ENCODE results near the gene MSL1. TPM values are rescaled to one million over a fixed set of nuclear protein-coding genes. Genes with fewer than 3 reads are reported as not detected.

MSL1 gene
- total RNA-seq, 4 donors from 2014 or later: 42.0 to 87.6 (median 61.7) TPM

DNA sequence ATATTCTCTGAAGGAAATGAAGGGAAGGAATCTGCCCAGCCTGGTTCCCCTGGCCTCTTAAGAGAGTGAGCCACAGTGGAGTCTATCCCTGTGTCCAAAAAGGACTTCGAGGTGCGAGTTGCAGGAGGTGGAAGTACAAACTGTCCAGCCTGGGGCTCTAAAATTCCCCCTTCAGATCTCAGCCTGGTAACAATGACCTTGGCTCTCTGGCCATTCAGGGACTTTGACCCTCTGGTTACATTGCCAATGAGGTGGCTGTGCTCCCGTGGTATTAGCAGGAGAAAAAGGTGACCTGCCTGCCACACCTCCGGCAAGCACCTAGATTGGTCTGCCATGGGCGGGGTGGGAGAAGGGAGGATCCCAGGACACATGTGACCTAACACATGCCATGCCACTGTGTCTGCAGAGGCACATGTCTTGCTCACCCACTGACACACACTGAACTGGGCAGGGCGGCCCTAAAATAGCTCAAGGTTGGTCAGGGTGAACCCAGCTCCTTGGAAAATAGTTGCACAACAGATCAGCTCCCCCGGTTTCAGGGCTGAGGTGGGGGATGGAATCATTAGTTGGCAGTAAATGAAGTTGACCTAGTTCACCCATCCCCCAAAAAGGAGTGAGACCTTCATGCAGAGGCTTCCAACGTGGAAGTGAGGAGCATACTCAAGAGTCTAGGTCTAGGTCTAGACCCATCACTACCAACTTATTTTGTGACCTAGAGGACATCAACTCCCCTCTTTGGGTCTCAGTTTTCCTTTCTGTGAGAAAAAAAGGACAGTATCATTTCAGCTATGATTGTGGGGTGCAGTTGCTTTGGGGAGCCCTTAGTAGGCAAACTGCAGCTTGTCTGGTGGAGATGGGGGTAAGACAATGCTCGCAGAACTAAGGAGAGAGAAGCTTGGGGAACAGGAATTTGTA lies 23.6 kb upstream of the MSL1 start:
- TF ChIP-seq, protein P1, sequence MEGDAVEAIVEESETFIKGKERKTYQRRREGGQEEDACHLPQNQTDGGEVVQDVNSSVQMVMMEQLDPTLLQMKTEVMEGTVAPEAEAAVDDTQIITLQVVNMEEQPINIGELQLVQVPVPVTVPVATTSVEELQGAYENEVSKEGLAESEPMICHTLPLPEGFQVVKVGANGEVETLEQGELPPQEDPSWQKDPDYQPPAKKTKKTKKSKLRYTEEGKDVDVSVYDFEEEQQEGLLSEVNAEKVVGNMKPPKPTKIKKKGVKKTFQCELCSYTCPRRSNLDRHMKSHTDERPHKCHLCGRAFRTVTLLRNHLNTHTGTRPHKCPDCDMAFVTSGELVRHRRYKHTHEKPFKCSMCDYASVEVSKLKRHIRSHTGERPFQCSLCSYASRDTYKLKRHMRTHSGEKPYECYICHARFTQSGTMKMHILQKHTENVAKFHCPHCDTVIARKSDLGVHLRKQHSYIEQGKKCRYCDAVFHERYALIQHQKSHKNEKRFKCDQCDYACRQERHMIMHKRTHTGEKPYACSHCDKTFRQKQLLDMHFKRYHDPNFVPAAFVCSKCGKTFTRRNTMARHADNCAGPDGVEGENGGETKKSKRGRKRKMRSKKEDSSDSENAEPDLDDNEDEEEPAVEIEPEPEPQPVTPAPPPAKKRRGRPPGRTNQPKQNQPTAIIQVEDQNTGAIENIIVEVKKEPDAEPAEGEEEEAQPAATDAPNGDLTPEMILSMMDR (IDR thresholded peaks at IDR 0.05; ENCODE audit: low read depth): no peak

DNA sequence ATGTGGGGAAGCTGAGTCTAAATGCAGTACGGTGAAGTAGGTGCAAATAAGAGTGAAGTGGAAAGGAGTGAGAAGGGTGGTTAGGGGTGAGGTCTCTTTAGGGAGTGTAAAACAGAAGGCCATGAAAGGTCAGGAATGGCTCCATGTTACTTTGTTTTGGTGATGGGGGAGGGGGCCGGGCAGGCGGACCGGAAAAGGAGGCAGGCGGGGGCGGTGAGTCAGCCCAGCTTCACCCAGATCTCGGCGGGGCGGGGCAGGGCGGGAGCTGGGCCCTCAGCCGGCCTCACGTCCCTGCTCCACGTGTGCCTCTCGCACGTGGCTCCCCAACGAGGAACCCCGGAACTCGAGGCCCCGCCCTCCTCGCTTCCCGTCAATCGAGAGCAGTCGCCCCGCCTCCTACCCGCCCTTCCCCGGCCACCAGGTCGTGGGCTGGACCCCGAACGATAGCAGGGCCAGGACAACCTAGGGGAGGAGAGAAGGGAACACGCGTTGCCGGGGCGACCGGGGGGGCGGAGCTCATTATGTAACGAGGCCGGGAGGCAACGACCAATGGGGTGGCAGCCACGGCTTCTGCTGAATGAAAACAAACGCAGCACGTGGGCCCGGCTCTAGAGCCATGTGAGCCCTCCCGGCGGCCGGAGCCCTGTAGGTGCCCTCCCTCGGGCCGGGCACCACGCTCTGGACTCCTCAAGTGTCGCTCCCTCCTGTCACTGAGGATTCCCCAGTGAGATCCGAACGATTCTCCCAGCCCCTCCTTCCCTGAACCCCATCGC lies 22.7 kb upstream of the MSL1 start:
- TF ChIP-seq, protein P1 (IDR thresholded peaks at IDR 0.05; ENCODE audit: low read depth): no peak

DNA sequence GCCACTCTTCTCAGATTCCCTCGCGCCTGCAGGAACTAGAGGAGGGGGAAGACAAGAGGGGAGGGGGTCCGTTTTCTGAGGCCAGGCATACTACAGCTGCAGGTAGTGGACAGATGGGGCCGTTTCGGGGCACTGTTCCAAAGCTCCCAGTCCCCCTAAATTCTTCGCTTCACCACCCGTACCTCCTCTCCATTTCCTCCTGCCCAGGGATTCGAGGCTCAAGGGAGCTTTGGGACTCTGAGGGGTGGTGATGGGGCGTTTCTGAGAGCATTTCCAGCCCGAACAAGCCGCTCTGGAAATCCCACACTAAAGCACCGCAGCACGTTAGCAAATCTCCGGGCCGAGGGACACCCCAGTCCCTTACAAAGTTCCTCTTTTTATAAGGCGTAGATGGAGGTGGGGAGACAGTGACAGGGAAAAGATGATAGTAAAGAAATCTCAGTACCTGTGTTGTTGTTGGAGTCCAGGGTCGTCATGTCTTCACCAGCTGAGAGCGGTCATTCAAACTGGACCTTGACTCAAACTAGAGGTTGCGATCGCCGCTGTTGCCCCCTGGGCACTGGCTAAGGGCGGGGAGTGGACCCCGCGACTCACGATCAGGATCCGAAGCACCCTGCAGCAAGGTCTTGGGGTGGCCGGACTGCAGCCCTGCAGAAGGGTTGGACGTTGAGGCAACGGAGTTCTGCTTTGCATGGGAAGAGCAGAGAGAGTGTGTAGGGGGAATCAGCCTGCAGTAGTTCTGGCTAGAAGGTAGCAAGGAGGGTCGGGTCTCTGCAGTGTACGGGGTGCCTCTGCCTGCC lies 22.0 kb upstream of the MSL1 start:
- TF ChIP-seq, protein P1 (IDR thresholded peaks at IDR 0.05; ENCODE audit: low read depth): no peak

DNA sequence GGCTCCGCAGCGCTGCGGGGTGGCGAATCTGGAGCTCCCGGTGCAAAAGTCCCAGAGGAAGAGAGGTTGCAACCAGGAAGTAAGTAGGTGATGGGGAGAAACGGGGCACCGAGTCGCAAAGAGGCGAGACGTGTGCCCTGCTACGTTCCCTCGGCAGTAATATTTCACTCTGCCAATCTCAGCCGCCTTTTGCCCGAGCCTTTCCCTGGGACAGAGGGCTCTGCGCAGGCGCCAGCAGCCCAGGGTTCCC lies 21.4 kb upstream of the MSL1 start, which contains the start of gene NR1D1:
NR1D1 (minus strand) TSS at position 171 of the 250 bp plus-strand sequence. CDS start 495 bp downstream, outside the sequence.
- TF ChIP-seq, protein P1 (IDR thresholded peaks at IDR 0.05; ENCODE audit: low read depth): no peak

DNA sequence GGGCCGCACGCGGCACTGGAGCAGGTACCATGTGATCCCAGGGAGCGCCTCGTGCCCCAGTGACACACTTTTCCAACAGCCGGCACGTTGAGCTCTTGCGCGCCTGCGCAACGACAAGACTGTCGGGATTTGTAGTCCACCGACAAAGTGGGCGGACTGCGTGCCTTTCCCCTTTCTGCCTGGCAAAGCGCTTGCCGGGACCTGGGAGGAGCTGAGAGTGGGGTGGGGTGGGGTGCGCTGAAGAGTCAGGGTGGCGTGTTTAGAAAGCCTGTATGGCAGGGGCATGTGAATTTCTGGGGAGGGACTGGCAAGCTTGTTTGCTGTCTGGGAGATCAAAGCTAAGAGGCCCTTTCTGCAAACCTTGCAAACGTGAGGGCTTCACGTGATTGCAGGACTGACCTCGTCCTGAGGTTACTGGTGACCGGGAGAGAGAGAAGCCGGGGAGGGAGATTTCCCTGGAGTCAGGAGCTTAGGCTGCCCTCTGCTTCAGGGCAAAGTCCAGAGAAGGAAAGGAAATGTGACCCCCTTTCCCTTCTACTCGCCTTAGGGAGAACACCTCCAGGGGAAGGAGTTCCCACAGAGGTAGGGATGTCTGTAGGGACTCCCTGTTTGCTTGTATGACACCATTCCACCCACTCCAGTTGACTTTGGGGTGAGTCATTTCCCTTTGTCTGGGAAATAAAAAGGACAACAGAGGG lies 21.0 kb upstream of the MSL1 start:
- TF ChIP-seq, protein P1 (IDR thresholded peaks at IDR 0.05; ENCODE audit: low read depth): no peak

DNA sequence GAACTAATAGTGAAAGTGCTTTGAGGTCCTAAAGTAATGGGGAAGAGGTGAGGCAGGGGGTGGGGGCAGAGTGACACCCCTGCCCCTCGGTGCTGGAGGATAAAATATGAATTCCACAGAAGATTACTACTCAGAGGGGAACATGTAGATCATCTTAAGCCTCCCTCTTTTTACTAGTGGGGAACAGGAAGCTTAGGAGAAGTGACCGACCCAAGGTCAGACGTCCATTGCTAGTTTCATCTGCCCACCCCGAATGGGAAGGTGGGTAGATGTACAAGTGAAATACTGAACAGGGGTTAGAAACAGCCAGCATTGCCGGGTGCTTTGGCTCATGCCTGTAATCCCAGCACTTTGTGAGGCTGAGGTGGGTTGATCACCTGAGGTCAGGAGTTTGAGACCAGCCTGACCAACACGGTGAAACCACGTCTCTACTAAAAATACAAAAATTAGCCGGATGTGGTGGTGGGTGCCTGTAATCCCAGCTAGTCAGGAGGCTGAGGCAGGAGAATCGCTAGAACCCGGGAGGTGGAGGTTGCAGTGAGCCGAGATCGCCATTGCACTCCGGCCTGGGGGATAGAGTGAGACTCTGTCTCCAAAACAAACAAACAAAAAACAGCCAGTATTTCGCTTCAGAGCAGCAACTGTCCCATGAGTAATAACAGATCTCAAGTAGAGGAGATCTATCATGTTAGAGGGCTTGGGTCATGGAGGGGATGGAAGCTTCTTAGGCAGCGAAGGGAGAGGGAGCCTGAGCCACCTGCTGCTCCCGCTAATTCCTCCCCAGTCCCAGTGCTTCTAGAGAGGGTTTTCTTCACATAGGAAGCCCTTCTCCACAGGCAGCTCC lies 20.2 kb upstream of the MSL1 start:
- TF ChIP-seq, protein P1 (IDR thresholded peaks at IDR 0.05; ENCODE audit: low read depth): no peak
